ENCODE results near the gene GALNT14. TPM values are rescaled to one million over a fixed set of nuclear protein-coding genes. Genes with fewer than 3 reads are reported as not detected.

GALNT14 gene
- total RNA-seq, 1 donor from 2014 or later: 1.7 TPM

DNA sequence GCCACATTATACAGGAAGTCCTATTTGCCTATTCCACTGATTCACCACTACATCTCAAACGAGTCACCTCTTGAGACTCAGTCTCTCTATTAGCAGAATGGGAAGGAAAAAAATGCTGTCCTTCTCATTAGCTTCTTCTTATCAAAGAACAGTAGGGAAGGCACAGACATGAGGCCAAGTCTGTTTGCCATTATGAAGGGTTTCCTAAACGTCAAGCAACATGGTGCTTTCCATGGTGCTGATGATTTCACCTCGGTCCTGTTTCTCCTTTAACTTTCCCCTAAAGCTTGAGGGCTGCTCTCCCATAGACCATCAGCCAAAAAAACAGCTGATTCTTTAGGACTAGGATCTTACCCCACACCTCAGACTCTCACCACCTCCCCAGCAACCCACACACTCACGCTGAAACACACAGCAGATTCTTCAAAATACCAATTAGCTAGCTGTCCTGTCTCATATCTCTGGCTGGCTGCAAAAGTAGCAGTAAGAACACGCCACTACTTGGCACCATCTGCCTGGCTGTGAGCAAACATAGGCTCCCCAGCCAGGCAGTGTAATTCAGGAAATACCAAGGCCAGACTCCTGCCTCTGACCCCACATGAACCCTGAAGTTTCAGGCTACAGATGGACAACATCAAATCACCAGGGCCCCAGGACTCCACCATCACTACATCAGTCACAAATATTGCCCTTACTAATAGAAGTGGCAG lies 30.5 kb downstream of the GALNT14 start:
- no peaks in the 10 kb centered on the region for H3K9me3 Mint-ChIP-seq
- no peak overlapping the region for H3K4me3 Mint-ChIP-seq
- H3K4me1 Mint-ChIP-seq: no peaks in the 10 kb centered on the region
- no peak overlapping the region for H3K27ac Mint-ChIP-seq
- peaks cover 66% of the 10 kb centered on the region for H3K27me3 Mint-ChIP-seq (ENCODE audit: low read depth)
- DNase-seq (ENCODE audit: low spot score in 2 of 2, unreplicated experiment in 2 of 2): no peak
- TF ChIP-seq, protein P1, sequence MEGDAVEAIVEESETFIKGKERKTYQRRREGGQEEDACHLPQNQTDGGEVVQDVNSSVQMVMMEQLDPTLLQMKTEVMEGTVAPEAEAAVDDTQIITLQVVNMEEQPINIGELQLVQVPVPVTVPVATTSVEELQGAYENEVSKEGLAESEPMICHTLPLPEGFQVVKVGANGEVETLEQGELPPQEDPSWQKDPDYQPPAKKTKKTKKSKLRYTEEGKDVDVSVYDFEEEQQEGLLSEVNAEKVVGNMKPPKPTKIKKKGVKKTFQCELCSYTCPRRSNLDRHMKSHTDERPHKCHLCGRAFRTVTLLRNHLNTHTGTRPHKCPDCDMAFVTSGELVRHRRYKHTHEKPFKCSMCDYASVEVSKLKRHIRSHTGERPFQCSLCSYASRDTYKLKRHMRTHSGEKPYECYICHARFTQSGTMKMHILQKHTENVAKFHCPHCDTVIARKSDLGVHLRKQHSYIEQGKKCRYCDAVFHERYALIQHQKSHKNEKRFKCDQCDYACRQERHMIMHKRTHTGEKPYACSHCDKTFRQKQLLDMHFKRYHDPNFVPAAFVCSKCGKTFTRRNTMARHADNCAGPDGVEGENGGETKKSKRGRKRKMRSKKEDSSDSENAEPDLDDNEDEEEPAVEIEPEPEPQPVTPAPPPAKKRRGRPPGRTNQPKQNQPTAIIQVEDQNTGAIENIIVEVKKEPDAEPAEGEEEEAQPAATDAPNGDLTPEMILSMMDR (IDR thresholded peaks at IDR 0.05; ENCODE audit: unreplicated experiment): no peak
- H3K36me3 Mint-ChIP-seq: no peaks in the 10 kb centered on the region

- H3K27ac Mint-ChIP-seq: no peak overlapping the region
- H3K36me3 Mint-ChIP-seq: no peaks in the 10 kb centered on the region
- H3K4me1 Mint-ChIP-seq: no peaks in the 10 kb centered on the region
- no peak for DNase-seq (ENCODE audit: low spot score in 2 of 2, unreplicated experiment in 2 of 2)
- H3K9me3 Mint-ChIP-seq: no peaks in the 10 kb centered on the region
- peaks cover 63% of the 10 kb centered on the region for H3K27me3 Mint-ChIP-seq (ENCODE audit: low read depth)
- TF ChIP-seq, protein P1 (IDR thresholded peaks at IDR 0.05; ENCODE audit: unreplicated experiment): no peak
- no peak overlapping the region for H3K4me3 Mint-ChIP-seq
Measured at GRCh38 chr2:31101701-31102100, 36.5 kb downstream of the GALNT14 start.

DNA sequence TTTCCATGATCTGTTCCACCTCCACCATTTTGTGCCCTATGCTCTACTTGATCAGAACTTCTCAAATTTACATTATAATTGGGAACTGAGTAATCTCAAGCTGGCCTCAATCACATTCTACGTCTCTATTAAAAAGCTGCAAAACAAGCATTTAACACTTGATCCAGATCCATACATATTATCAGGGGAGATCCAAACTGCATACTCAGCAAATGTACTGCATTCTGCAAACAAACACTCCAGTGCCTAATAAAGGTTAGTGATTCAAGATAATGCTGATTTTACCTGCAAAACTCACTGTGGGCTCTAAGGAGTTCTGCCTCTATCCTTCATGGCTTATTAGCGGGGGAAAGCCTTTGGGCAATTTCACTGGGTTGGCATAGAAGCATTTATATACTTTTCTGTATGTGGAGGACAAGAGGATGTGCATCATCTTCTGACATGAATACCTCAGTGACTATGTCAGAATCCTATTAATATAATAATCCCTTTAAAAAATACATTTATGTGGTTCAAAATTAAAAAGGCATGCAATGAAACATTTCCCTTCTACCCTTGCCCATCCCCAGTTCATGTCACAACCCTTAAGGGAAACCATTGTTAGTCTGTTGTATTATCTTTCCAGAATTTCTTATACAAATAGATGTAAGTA lies 40.2 kb downstream of the GALNT14 start:
- H3K9me3 Mint-ChIP-seq: no peaks in the 10 kb centered on the region

DNA sequence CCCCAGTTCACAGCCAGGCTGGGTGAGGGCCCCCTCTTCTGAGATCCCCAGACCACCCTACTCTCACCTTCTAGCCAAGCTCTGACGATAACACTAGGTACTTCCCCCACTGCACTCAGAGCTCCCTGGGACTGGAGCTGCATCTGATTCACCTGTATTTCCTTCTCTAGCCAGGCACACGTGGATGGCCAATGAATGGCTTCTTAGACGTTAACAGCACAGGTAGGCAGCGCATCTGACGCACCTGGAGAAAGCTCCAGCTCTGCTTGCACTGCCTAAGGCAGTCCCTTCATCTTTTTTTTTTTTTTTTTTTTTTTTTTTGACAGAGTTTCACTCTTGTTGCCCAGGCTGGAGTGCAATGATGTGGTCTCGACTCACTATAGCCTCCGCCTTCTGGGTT lies 48.1 kb downstream of the GALNT14 start:
- TF ChIP-seq, protein P1 (IDR thresholded peaks at IDR 0.05; ENCODE audit: unreplicated experiment): no peak
- Mint-ChIP-seq H3K27me3 (ENCODE audit: low read depth) (peaks cover 53% of the 10 kb centered on the region), H3K9me3 (no peaks in the 10 kb centered on the region), H3K36me3 (no peaks in the 10 kb centered on the region), H3K4me3 (no peak overlapping the region), H3K27ac (no peak overlapping the region), H3K4me1 (no peaks in the 10 kb centered on the region)
- no peak for DNase-seq (ENCODE audit: low spot score in 2 of 2, unreplicated experiment in 2 of 2)

More for the DNA sequence above, 40.2 kb downstream of the GALNT14 start:
- Mint-ChIP-seq H3K27me3 (ENCODE audit: low read depth) (peaks cover 56% of the 10 kb centered on the region), H3K4me3 (no peak overlapping the region), H3K4me1 (no peaks in the 10 kb centered on the region), H3K36me3 (no peaks in the 10 kb centered on the region), H3K27ac (no peak overlapping the region)
- TF ChIP-seq, protein P1 (IDR thresholded peaks at IDR 0.05; ENCODE audit: unreplicated experiment): no peak
- no peak for DNase-seq (ENCODE audit: low spot score in 2 of 2, unreplicated experiment in 2 of 2)

DNA sequence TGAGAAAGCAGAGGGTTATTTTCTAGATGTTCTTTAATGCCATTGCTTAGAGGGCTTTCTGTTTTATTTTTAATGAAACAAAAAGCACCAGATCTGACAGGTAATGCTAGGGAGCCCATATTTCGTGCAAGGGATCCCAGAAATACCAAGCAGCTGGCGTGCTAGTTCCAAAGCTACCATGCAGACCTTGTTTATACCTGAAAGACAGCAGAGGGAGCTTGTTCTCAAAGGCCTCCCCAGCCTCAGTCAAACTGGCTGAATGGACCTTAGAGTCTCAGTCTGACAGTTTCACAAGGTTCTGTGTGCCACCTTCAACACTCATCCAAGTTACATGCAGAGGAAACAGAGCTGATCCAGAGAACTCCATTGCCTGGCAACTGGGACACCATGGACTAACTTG lies 48.6 kb downstream of the GALNT14 start:
- H3K27ac Mint-ChIP-seq: no peak overlapping the region
- H3K9me3 Mint-ChIP-seq: no peaks in the 10 kb centered on the region
- no peak overlapping the region for H3K4me3 Mint-ChIP-seq
- no peak for DNase-seq (ENCODE audit: low spot score in 2 of 2, unreplicated experiment in 2 of 2)
- peaks cover 49% of the 10 kb centered on the region for H3K27me3 Mint-ChIP-seq (ENCODE audit: low read depth)
- H3K36me3 Mint-ChIP-seq: no peaks in the 10 kb centered on the region
- no peaks in the 10 kb centered on the region for H3K4me1 Mint-ChIP-seq
- TF ChIP-seq, protein P1 (IDR thresholded peaks at IDR 0.05; ENCODE audit: unreplicated experiment): no peak

All from mesothelial cell of epicardium (in vitro differentiated cells).